Measurements from ENCODE around the gene COA7.

COA7 gene

GRCh38 chr1:52635321-52636089 is 62.6 kb downstream of the COA7 start:
- DNase-seq (ENCODE audit: low read depth in 2 of 2) = no peak
